PC-9 (cell line): Measurements from ENCODE around the gene FZD8. TPM values are rescaled to one million over a fixed set of nuclear protein-coding genes. Genes with fewer than 3 reads are reported as not detected.

Experiments
- BruUV-seq: library from RNA; stranded (reverse); fragments of 400-500 nt; replicated peaks from 2 replicates; lab custom pipeline; 2021; lab: Mats Ljungman, UMichigan
- CTCF ChIA-PET: fragments of 300-600 bp; sonication (Branson Sonifier 250); formaldehyde crosslinking; loops from one replicate; lab custom pipeline; 2022; ENCODE audit warnings: antibody characterized with exemption; lab: Charles Lee
- POLR2A ChIA-PET: fragments of 300-600 bp; sonication (Branson Sonifier 250); formaldehyde crosslinking; loops from one replicate; lab custom pipeline; 2022; ENCODE audit warnings: antibody characterized with exemption; ENCODE audit not compliant: unreplicated experiment; lab: Charles Lee
- DNase-seq, 2 experiments: peaks; one replicate each; pipeline versions ENCODE4 v3.0.0 to v3.0.0-alpha.2; 2015 to 2022; ENCODE audit warnings: mixed read lengths in 1 of 2
- H2AFZ ChIP-seq: fragments of 200-600 bp; sonication (generic); 2 replicates; pipeline ENCODE4 v1.8.1; 2017; ENCODE audit warnings: antibody characterized with exemption
- H3F3A ChIP-seq: fragments of 200-600 bp; sonication (generic); 2 replicates; pipeline ENCODE4 v1.8.1; 2017; ENCODE audit warnings: antibody characterized with exemption, mild to moderate bottlenecking, low read depth; ENCODE audit not compliant: insufficient read depth
- H3K27ac ChIP-seq: fragments of 200-600 bp; sonication (generic); 2 replicates; pipeline ENCODE4 v1.6.1; 2016; ENCODE audit warnings: mixed run types
- H3K27me3 ChIP-seq: fragments of 200-600 bp; sonication (generic); 2 replicates; pipeline ENCODE4 v1.6.1; 2016; ENCODE audit warnings: low read depth, mixed run types; ENCODE audit not compliant: insufficient read depth
- H3K36me3 ChIP-seq: fragments of 200-600 bp; sonication (generic); 2 replicates; pipeline ENCODE4 v1.6.1; 2016; ENCODE audit warnings: low read depth, mixed run types
- H3K4me1 ChIP-seq: fragments of 200-600 bp; sonication (generic); replicated peaks from 2 replicates; pipeline ENCODE4 v1.6.1; 2016; ENCODE audit warnings: mixed run types; ENCODE audit not compliant: insufficient read depth
- H3K4me2 ChIP-seq: fragments of 200-600 bp; sonication (generic); 2 replicates; pipeline ENCODE4 v1.6.1; 2017; ENCODE audit warnings: mixed run types
- H3K4me3 ChIP-seq: fragments of 200-600 bp; sonication (generic); 2 replicates; pipeline ENCODE4 v1.6.1; 2016; ENCODE audit warnings: mixed run types
- H3K79me2 ChIP-seq: fragments of 200-600 bp; sonication (generic); 2 replicates; pipeline ENCODE4 v1.6.1; 2017; ENCODE audit warnings: low read depth, mixed run types
- H3K9me2 ChIP-seq: fragments of 200-600 bp; sonication (generic); 2 replicates; pipeline ENCODE4 v1.8.1; 2017; ENCODE audit warnings: mild to moderate bottlenecking; ENCODE audit not compliant: insufficient read depth
- H3K9me3 ChIP-seq: fragments of 200-600 bp; sonication (generic); 2 replicates; pipeline ENCODE4 v1.8.1; 2016; ENCODE audit warnings: low read depth; ENCODE audit not compliant: insufficient read depth
- H4K20me1 ChIP-seq: fragments of 200-600 bp; sonication (generic); 2 replicates; pipeline ENCODE4 v1.8.1; 2017; ENCODE audit not compliant: insufficient read depth
- EZH2 ChIP-seq: fragments of 200-600 bp; sonication (generic); IDR thresholded peaks from 2 replicates; pipeline ENCODE4 v1.8.0; 2017; ENCODE audit warnings: antibody characterized with exemption, low read depth
- intact Hi-C: fragments of 100-400 bp; cut with micrococcal nuclease; formaldehyde crosslinking; loops from one replicate; pipeline ENCODE4 v1.10.0; 2022; ENCODE audit not compliant: unreplicated experiment
- total RNA-seq: library from RNA; stranded (reverse); gene quantifications from 2 replicates; pipeline ENCODE4 v1.2.3, GENCODE V29; 2021
- TF ChIP-seq, protein P1 (sequence below): fragments of 200-600 bp; sonication (generic); conservative IDR thresholded peaks from 2 replicates; pipeline ENCODE4 v1.6.1; 2017; ENCODE audit warnings: mixed run types, antibody characterized with exemption, mild to moderate bottlenecking, moderate library complexity

The FZD8 gene
- total RNA-seq, 1 experiment from 2014 or later, result not detected

- no peak overlapping the region for H3K27ac ChIP-seq
- intact Hi-C loops, result no loop called here
- H4K20me1 ChIP-seq, result no peaks in the 10 kb centered on the region
- H3K4me3 ChIP-seq, result no peak overlapping the region
- ChIA-PET POLR2A (no interaction called here), CTCF (no interaction called here)
- no peak for TF ChIP-seq EZH2
- TF ChIP-seq, protein P1, sequence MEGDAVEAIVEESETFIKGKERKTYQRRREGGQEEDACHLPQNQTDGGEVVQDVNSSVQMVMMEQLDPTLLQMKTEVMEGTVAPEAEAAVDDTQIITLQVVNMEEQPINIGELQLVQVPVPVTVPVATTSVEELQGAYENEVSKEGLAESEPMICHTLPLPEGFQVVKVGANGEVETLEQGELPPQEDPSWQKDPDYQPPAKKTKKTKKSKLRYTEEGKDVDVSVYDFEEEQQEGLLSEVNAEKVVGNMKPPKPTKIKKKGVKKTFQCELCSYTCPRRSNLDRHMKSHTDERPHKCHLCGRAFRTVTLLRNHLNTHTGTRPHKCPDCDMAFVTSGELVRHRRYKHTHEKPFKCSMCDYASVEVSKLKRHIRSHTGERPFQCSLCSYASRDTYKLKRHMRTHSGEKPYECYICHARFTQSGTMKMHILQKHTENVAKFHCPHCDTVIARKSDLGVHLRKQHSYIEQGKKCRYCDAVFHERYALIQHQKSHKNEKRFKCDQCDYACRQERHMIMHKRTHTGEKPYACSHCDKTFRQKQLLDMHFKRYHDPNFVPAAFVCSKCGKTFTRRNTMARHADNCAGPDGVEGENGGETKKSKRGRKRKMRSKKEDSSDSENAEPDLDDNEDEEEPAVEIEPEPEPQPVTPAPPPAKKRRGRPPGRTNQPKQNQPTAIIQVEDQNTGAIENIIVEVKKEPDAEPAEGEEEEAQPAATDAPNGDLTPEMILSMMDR, result no peak
- peaks cover 20% of the 10 kb centered on the region for H3K27me3 ChIP-seq
- H3K9me3 ChIP-seq, result no peaks in the 10 kb centered on the region
- no peaks in the 10 kb centered on the region for H3K79me2 ChIP-seq
- no peaks in the 10 kb centered on the region for H3K9me2 ChIP-seq
- no peak for DNase-seq
- no peaks in the 10 kb centered on the region for H3K4me1 ChIP-seq
- BruUV-seq, result no TSS peak
- H3K4me2 ChIP-seq, result no peak overlapping the region
- H3F3A ChIP-seq, result no peaks in the 10 kb centered on the region
- H2AFZ ChIP-seq, result no peak overlapping the region
- H3K36me3 ChIP-seq, result no peaks in the 10 kb centered on the region
Observed at GRCh38 chr10:35644050-35644950, 2.2 kb upstream of the FZD8 start.

DNA sequence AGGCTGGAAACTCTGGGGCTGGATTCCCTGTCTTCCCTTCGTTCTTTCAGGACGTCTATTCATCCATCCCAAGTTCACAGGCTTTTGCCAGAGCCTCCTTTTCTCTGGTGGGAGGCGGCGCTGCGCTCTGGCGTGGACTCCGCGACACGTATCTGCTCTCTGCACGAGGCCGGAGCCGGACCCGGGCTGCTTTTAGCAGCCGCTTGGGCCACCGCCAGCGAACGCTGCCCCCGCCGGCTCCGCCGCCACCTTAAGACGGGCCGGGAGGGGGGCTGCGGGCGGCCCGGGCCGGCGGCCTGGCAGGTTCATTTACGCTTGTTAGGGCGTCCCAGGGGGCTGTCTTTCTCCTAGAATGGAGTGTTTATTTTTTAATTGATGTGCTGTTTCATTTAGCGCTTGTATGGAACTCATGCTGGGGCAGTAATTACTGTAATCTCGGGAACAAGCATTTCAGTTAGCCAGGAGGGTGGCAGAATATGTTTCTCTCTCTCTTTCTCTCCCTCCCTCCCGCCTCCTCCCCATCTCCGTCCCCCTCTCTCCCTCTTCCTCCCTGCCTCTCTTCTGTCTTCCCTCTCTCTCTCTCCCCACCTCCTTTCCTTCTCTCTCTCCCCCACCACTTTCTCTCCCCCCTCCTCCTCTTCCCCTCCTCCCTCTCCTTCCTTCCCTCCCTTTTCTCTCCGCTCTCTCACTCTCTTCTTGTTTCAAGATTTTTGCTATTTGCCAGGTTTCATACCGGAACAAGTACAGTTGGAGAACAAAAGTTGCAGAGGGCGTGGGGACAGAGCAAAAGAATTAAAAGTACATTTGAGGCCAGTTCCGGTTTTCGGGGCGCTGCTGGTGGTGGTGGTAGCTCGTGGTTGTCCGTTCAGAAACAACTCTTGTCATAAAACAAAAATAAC is 1.3 kb upstream of the FZD8 start:
- Histone ChIP-seq H3K36me3 (no peaks in the 10 kb centered on the region), H3K4me2 (no peak overlapping the region), H3K27ac (no peak overlapping the region), H3K4me1 (no peaks in the 10 kb centered on the region), H3K9me3 (no peaks in the 10 kb centered on the region), H4K20me1 (no peaks in the 10 kb centered on the region), H2AFZ (no peak overlapping the region), H3K27me3 (peaks cover 20% of the 10 kb centered on the region), H3K4me3 (no peak overlapping the region), H3K9me2 (no peaks in the 10 kb centered on the region), H3K79me2 (no peaks in the 10 kb centered on the region), H3F3A (no peaks in the 10 kb centered on the region)
- no TSS peak for BruUV-seq
- intact Hi-C loops, result no loop called here
- no peak for DNase-seq
- CTCF ChIA-PET, result no interaction called here
- no peak for TF ChIP-seq EZH2
- TF ChIP-seq, protein P1, result no peak
- POLR2A ChIA-PET, result no interaction called here

- no peaks in the 10 kb centered on the region for H3K36me3 ChIP-seq
- no peaks in the 10 kb centered on the region for H3F3A ChIP-seq
- BruUV-seq, result no TSS peak
- H3K4me1 ChIP-seq, result no peaks in the 10 kb centered on the region
- no peak overlapping the region for H3K4me3 ChIP-seq
- no peak for TF ChIP-seq EZH2
- TF ChIP-seq, protein P1, result no peak
- H2AFZ ChIP-seq, result no peak overlapping the region
- no peaks in the 10 kb centered on the region for H4K20me1 ChIP-seq
- intact Hi-C loops, result no loop called here
- H3K79me2 ChIP-seq, result no peaks in the 10 kb centered on the region
- ChIA-PET POLR2A (no interaction called here), CTCF (no interaction called here)
- no peaks in the 10 kb centered on the region for H3K9me3 ChIP-seq
- no peak for DNase-seq
- no peak overlapping the region for H3K4me2 ChIP-seq
- no peaks in the 10 kb centered on the region for H3K9me2 ChIP-seq
- no peak overlapping the region for H3K27ac ChIP-seq
- H3K27me3 ChIP-seq, result peaks cover 20% of the 10 kb centered on the region
Observed at GRCh38 chr10:35642793-35643114, 658 bp upstream of the FZD8 start.
